Natural killer cell treated with Interleukin-12 subunit alpha and Interleukin-12 subunit beta and Interleukin-15 and Interleukin-18, amount 100 ng/mL, for 72 hours (primary cell): ENCODE results near the gene OGFRL1. TPM values are rescaled to one million over a fixed set of nuclear protein-coding genes. Genes with fewer than 3 reads are reported as not detected.

Experiments
- ATAC-seq, 2 donors: fragments of 150-1000 bp; cut with Tn5 transposase in 1 of 2; sonication (Bioruptor Pico), chemical (Tn5 transposase) in 1 of 2; 2 replicates each; pipeline ENCODE4 v1.10.0; 2021
- DNase-seq: peaks from one replicate; pipeline ENCODE4 v3.0.0; 2022; ENCODE audit warnings: low spot score
- H3K27ac Mint-ChIP-seq, 2 donors: 1 replicate in 1 of 2; 2 replicates in 1 of 2; pipeline ENCODE4 v1.8.0; 2022; ENCODE audit warnings: mixed read lengths in 2 of 2, mild to moderate bottlenecking in 1 of 2, moderate library complexity in 1 of 2
- H3K27me3 Mint-ChIP-seq, 2 donors: 1 replicate in 1 of 2; 2 replicates in 1 of 2; pipeline ENCODE4 v1.8.0; 2022; ENCODE audit warnings: mixed read lengths in 2 of 2
- H3K36me3 Mint-ChIP-seq: one replicate; pipeline ENCODE4 v1.8.0; 2022; ENCODE audit warnings: mixed read lengths
- H3K4me1 Mint-ChIP-seq, 2 donors: 1 replicate in 1 of 2; 2 replicates in 1 of 2; pipeline ENCODE4 v1.8.0; 2022; ENCODE audit warnings: low read depth in 2 of 2, mixed read lengths in 2 of 2, mild to moderate bottlenecking in 1 of 2
- H3K4me3 Mint-ChIP-seq: one replicate; pipeline ENCODE4 v1.8.0; 2022; ENCODE audit warnings: mixed read lengths
- H3K9me3 Mint-ChIP-seq: 2 replicates; pipeline ENCODE4 v1.8.0; 2022; ENCODE audit warnings: mixed read lengths
- total RNA-seq, 2 donors: library from RNA; stranded (reverse); gene quantifications; one replicate each; pipeline ENCODE4 v1.2.3, GENCODE V29; 2022

The OGFRL1 gene
- total RNA-seq, 2 donors from 2014 or later, result 9.0 to 9.1 TPM

DNA sequence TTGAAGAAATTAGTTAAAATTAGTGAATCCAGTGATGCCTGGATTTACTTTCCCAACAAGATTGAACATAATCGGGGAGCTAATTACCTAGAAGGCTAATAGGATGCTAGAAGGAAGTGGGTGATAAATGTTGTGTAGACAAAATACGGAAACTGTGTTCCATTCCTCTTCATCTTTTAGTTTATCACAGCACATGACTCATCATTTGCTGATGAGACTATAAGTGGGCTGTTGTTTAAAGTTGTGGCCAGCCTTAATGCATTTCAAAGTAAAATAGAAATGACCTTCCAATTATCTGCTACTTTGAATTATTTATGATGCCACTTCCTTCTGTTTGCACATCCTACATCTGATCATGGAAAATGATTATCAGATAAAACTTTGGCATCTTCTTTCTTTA, 43.4 kb downstream of the OGFRL1 start:
- Mint-ChIP-seq H3K27ac (no peak overlapping the region), H3K4me1 (no peaks in the 10 kb centered on the region), H3K4me3 (no peak overlapping the region), H3K9me3 (no peaks in the 10 kb centered on the region), H3K27me3 (peaks cover 11 to 26% of the 10 kb centered on the region in 2 donors), H3K36me3 (no peaks in the 10 kb centered on the region)
- ATAC-seq (no peak), DNase-seq (no peak)

DNA sequence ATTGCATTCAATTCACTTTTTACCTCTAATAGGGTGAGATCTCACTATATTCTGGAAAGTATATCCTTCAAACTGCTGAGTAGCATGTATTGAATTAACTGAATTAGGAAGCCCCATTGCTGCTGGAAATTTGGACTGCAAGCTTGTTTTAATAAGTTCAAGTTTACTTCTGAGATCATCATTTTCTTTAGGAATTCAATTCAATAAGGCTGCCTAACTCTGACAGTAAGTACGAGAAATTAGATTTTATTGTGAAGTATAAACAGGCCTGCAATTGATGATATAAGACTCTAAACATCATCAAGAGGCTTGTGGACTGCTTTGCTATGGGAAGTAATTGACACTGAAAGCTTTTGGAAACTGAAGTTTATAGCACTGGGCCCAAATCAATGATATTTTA, 44.4 kb downstream of the OGFRL1 start:
- no peak for DNase-seq
- Mint-ChIP-seq H3K27me3 (peaks cover 14 to 35% of the 10 kb centered on the region in 2 donors), H3K27ac (no peak overlapping the region), H3K36me3 (no peaks in the 10 kb centered on the region), H3K9me3 (no peaks in the 10 kb centered on the region), H3K4me1 (no peaks in the 10 kb centered on the region), H3K4me3 (no peak overlapping the region)
- no peak for ATAC-seq

DNA sequence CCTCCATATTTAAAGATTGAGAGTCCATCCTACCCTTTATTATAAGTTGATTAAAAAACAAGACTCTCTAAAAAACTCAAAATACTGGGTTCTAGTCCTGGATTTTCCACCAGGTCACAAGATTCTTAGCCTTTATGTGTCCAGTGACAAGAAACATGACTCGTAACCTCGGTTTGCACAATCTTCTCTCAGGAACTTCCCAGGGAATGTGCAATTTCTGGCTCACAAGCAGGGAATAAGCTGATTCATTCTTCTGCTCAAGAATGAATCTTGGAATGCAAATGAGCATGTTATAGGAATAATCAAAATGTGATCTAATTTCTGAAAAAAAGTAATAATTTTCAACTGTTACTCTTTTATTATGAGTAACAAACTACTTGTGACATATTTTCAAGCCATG, 45.1 kb downstream of the OGFRL1 start:
- Mint-ChIP-seq H3K4me1 (no peaks in the 10 kb centered on the region), H3K36me3 (no peaks in the 10 kb centered on the region), H3K4me3 (no peak overlapping the region), H3K9me3 (no peaks in the 10 kb centered on the region), H3K27ac (no peak overlapping the region), H3K27me3 (peaks cover 14 to 34% of the 10 kb centered on the region in 2 donors)
- no peak for ATAC-seq
- no peak for DNase-seq

DNA sequence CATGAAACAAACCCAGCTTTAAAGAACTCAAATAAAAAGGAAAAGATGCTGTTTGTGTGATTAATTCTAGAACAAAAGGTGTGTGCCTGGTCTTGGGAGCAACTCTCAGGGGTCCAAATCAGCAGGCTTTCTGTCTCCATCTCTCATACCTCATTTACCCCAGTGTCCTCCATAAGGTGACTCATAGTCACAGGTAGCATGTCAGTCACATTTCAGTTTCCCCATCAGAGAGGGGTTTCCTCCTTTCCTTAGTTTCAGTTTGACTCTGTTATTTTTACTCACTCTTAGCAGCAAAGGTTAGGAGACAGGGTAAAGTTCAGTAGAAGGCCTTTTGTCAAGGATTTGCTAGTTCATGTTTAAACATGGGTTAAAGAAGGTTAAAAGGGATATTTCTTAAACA, 46.2 kb downstream of the OGFRL1 start:
- Mint-ChIP-seq H3K4me1 (no peaks in the 10 kb centered on the region), H3K36me3 (no peaks in the 10 kb centered on the region), H3K27ac (no peak overlapping the region), H3K4me3 (no peak overlapping the region), H3K27me3 (peaks cover 6 to 25% of the 10 kb centered on the region in 2 donors), H3K9me3 (no peaks in the 10 kb centered on the region)
- DNase-seq (no peak), ATAC-seq (no peak)

DNA sequence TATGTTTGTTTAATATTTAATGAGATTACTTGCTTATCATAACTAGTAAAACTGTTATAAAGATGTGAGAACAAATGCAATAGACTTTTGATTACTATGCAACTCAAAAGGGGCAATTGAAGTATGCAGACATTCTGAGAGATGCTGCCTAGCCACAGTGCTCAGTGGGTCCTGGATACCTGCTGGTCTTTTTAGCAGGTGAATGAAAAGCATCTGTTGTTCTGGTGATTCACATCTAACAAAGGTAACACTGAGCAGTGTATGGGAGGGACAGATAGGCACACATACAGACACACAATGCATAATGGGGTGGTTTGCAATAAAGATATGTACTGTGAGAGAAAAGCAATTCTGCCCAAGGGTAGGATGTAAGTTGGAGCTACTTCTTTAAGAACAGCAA, 46.9 kb downstream of the OGFRL1 start:
- Mint-ChIP-seq H3K9me3 (no peaks in the 10 kb centered on the region), H3K4me1 (no peaks in the 10 kb centered on the region), H3K27me3 (peaks cover 4 to 20% of the 10 kb centered on the region in 2 donors), H3K36me3 (no peaks in the 10 kb centered on the region), H3K4me3 (no peak overlapping the region), H3K27ac (no peak overlapping the region)
- DNase-seq, result no peak
- no peak for ATAC-seq

DNA sequence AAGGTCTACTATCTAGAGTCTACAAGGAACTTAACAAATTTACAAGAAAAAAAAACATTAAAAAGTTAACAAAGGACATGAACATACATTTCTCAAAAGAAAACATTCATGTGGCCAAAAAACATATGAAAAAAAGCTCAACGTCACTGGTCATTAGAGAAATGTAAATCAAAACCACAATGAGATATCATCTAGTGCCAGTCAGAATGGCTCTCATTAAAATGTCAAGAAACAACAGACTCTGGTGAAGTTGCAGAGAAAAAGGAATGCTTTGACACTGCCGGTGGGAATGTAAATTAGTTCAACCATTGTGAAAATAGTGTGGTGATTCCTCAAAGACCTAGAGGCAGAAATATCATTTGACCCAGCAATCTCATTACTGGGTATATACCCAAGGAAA, 48.3 kb downstream of the OGFRL1 start:
- no peak overlapping the region for H3K4me3 Mint-ChIP-seq
- no peaks in the 10 kb centered on the region for H3K9me3 Mint-ChIP-seq
- H3K4me1 Mint-ChIP-seq, result no peaks in the 10 kb centered on the region
- no peaks in the 10 kb centered on the region for H3K36me3 Mint-ChIP-seq
- ATAC-seq, result no peak
- no peak overlapping the region for H3K27ac Mint-ChIP-seq
- DNase-seq, result no peak
- peaks cover 3 to 17% of the 10 kb centered on the region in 2 donors for H3K27me3 Mint-ChIP-seq

DNA sequence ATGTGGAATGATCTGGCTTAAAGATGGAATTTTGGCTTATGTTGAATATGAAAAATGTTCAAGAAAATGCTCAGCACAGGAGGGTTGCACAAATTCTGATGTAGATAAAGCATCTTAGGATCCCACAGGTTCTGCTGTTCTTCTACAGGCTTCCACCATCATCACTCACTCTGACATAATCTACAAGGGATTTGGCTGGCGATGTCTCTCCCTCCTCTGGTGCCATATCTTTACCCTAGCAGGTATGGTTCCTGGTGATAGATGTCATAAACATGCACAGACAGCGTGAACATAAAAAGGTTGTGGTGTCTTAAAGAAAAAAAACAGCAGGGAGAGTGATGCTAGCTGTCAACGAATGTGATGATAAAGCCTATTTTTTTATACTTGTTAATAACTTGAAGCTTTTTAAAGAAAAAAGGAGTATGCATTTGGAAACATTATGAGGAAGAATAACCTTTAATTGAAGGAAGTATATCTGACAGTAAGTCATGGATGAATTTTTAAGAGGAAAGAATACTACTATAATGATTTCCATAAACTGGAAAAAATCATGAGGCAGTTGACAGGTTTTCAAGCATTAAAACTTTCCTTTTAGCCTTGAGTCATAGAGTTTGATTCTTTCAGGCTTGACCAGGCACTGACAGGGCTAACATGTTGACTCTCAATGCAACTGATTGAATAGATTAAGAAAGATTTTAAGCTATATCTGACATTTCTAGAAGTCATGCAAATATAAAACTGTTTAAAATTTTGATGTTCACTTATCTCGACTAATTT, 50.1 kb downstream of the OGFRL1 start:
- H3K27me3 Mint-ChIP-seq, result peaks cover 5 to 10% of the 10 kb centered on the region in 2 donors
- ATAC-seq (no peak), DNase-seq (no peak)
- no peak overlapping the region for H3K4me3 Mint-ChIP-seq
- no peaks in the 10 kb centered on the region for H3K4me1 Mint-ChIP-seq
- no peaks in the 10 kb centered on the region for H3K36me3 Mint-ChIP-seq
- no peaks in the 10 kb centered on the region for H3K9me3 Mint-ChIP-seq
- no peak overlapping the region for H3K27ac Mint-ChIP-seq

DNA sequence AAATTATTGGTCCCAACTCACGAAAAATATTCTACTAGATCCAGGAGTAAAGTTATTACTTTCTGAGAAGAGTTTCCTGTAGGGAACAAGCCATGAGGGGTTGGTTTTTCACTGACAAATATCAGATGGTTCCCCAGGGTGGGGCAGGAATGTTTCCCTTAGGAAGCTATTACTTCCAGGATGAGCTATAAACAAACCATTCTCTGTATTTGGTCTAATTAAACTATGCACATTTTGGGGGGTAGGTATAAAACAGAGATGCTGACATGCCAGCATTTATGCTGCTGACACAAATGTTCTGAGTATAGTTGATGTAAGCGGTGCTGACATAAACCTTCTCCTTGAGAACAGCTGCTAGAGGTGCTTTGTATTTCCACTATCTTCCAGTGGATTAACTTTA, 54.2 kb downstream of the OGFRL1 start:
- ATAC-seq (no peak), DNase-seq (no peak)
- H3K4me1 Mint-ChIP-seq, result no peaks in the 10 kb centered on the region
- no peak overlapping the region for H3K4me3 Mint-ChIP-seq
- no peaks in the 10 kb centered on the region for H3K36me3 Mint-ChIP-seq
- peaks cover 14 to 22% of the 10 kb centered on the region in 2 donors for H3K27me3 Mint-ChIP-seq
- H3K27ac Mint-ChIP-seq, result no peak overlapping the region
- H3K9me3 Mint-ChIP-seq, result no peaks in the 10 kb centered on the region

DNA sequence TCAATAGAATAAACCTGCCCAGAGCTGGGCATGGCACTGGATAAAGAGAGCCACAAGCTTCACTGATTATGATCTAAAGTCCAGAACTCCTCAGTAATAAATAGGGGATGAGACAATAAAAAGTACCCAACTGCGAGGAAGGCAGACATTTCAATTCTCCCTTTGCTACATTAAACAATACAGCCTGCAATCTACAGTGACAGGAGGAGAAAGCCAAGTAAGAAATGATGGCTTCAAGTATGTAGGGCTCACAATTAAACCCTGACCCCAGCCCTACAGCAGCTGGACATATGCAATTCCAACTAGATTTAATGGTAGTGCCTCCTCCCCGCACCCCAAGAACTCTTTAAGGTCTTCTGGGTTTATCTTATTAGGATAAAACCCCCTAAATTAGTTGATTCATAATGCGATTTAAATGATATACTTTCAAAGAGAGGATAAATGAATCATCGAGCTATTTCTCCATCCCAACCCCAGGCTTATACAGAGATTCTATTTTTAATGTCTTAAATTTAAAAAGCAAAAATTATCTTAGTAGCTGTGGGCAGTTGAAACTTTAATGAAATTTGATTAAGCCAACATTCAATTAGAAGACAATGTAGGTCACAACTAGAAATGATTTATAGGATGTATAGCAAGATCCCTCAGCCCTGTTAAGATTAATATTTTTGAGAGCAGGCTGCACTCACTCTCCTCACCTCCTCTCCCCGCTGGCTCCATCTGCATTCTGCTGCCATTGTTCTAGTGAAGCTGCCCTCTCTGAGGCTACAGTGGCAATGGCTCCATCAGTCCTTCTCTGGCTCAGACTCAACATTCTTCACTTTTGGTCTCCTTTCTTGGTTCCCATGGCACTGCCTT, 57.1 kb downstream of the OGFRL1 start:
- no peaks in the 10 kb centered on the region for H3K36me3 Mint-ChIP-seq
- H3K27ac Mint-ChIP-seq, result no peak overlapping the region
- no peaks in the 10 kb centered on the region for H3K9me3 Mint-ChIP-seq
- no peak overlapping the region for H3K4me3 Mint-ChIP-seq
- ATAC-seq (peak in 1 of 2 donors; percentile 15), DNase-seq (no peak)
- no peaks in the 10 kb centered on the region for H3K4me1 Mint-ChIP-seq
- H3K27me3 Mint-ChIP-seq, result peaks cover 10 to 19% of the 10 kb centered on the region in 2 donors

DNA sequence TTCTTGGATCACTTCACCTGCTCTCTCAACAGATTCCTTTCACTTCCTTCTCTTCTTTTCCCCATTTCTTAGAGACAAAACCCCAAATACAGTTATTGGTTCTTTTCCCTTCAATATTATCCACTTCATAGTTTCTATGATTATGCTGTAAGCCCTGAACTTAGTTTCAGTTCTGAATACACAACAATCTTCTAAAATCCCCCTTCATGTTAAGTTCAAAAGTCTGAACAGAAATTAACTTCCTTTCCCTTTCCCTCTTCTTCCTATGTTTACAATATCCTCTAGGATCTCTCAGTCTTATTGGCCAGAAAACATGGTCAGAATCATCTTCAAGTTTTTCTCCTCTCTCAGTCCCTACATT, 57.7 kb downstream of the OGFRL1 start:
- no peak for ATAC-seq
- H3K4me3 Mint-ChIP-seq, result no peak overlapping the region
- DNase-seq, result no peak
- H3K36me3 Mint-ChIP-seq, result no peaks in the 10 kb centered on the region
- peaks cover 10 to 19% of the 10 kb centered on the region in 2 donors for H3K27me3 Mint-ChIP-seq
- H3K27ac Mint-ChIP-seq, result no peak overlapping the region
- H3K4me1 Mint-ChIP-seq, result no peaks in the 10 kb centered on the region
- H3K9me3 Mint-ChIP-seq, result no peaks in the 10 kb centered on the region

DNA sequence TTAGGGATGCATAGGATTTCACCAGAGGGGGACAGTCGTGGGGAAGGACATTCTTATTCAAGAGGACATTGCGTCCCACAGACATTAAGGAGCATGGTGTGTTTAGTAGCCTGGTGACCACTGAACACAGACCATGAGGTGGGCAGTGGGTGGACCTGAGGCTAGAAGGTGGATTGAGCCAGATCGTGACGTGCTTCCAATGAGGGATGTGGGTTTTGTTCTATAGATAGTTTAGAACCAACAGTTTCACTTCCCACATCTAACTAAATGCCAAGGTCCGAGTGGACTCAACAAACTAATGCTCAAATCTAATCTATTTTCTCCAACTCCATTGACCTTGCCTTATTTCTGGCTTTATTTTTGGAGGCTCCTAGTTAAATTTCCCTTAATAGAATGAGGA, 58.5 kb downstream of the OGFRL1 start:
- Mint-ChIP-seq H3K27me3 (peaks cover 10 to 19% of the 10 kb centered on the region in 2 donors), H3K27ac (no peak overlapping the region), H3K36me3 (no peaks in the 10 kb centered on the region), H3K9me3 (no peaks in the 10 kb centered on the region), H3K4me1 (no peaks in the 10 kb centered on the region), H3K4me3 (no peak overlapping the region)
- no peak for ATAC-seq
- no peak for DNase-seq

DNA sequence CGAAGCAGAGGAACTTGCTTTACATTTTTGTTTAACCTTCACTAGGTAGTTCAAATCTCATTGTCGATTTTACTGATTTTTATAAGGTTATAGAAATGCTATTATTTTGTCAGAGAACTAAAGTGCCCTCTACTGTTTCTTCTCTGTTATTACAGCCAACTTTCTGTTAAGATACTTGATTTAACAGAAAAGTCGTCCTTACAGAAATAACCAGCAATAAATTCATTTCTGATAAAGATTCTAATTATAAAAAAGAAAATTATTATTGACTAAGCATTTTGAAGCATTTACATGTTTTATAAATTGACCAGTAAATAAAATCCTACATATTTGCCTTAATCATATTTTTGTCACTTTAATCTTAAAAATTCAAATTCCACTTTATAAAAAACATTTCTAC, 60.8 kb downstream of the OGFRL1 start:
- H3K27ac Mint-ChIP-seq, result no peak overlapping the region
- ATAC-seq (no peak), DNase-seq (no peak)
- peaks cover 8 to 16% of the 10 kb centered on the region in 2 donors for H3K27me3 Mint-ChIP-seq
- no peak overlapping the region for H3K4me3 Mint-ChIP-seq
- H3K36me3 Mint-ChIP-seq, result no peaks in the 10 kb centered on the region
- H3K9me3 Mint-ChIP-seq, result no peaks in the 10 kb centered on the region
- H3K4me1 Mint-ChIP-seq, result no peaks in the 10 kb centered on the region

DNA sequence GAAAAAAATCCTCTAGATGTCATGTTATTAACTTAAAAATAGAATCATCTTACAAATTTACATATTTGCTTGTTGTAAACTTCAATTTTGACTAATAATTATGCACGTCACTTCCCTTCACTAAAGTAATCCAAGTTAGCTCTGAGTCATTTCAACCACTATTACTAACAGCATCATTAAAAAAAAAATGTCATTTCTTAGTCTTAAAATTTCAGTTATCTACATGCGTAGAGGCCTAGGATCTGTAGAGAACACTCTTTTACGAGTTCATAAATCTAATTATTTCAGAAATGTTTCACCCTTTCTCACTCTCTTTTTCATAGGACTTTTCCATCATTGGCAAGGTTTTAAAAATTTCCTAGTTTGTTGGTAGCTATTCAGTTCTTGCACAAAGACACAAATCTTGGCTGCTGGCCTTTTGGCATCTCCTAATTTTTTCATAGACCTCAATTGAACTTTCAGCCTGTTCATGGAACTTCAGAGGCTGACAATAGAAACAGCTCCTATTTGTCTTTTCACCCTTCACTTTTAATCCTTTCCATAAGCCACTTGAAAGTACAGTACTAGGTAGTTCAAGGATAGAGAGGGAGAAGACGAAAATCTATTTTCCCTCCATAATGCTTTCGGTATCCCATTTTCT, 61.5 kb downstream of the OGFRL1 start:
- no peak for ATAC-seq

DNA sequence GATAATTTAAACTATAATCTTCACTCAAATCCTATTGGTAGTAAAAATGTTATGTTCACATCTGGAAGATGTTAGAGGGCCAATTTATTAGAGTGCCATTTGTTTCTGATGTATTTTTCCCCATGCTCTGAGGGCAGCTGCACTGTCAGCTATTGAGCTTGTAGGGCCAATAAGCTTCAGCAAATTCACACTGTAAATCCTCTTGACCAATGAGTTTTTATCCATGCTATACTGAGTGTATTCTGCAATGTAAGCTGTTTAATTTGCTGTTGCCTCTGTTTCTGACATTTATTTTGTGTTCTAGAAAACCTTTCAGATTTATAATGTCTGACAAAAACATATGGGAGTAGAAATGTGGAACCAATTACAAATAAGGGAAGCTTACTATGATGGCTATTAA, 62.6 kb downstream of the OGFRL1 start:
- no peaks in the 10 kb centered on the region for H3K36me3 Mint-ChIP-seq
- no peaks in the 10 kb centered on the region for H3K4me1 Mint-ChIP-seq
- H3K9me3 Mint-ChIP-seq, result no peaks in the 10 kb centered on the region
- no peak overlapping the region for H3K27ac Mint-ChIP-seq
- H3K4me3 Mint-ChIP-seq, result no peak overlapping the region
- DNase-seq (no peak), ATAC-seq (no peak)
- peaks cover 5 to 8% of the 10 kb centered on the region in 2 donors for H3K27me3 Mint-ChIP-seq

More for the DNA sequence above, 61.5 kb downstream of the OGFRL1 start:
- Mint-ChIP-seq H3K27me3 (peaks cover 5 to 11% of the 10 kb centered on the region in 2 donors), H3K9me3 (no peaks in the 10 kb centered on the region), H3K27ac (no peak overlapping the region), H3K4me1 (no peaks in the 10 kb centered on the region), H3K4me3 (no peak overlapping the region), H3K36me3 (no peaks in the 10 kb centered on the region)
- DNase-seq, result no peak
